ENCODE results near the gene KIF16B.

GRCh38 chr20:16554766-16555543, 18.3 kb downstream of the KIF16B start:
- TF ChIP-seq SRF (IDR thresholded peaks at IDR 0.05; ENCODE audit: low read depth) (no peak), RAD21 (IDR thresholded peaks at IDR 0.05; ENCODE audit: low read depth) (no peak), CTCF (IDR thresholded peaks at IDR 0.05 in 2 of 3, conservative IDR thresholded peaks at IDR 0.05 in 1 of 3; ENCODE audit: borderline replicate concordance in 1 of 3, insufficient read depth in 1 of 3, low read depth in 2 of 3, low read length in 2 of 3) (no peak), REST (IDR thresholded peaks at IDR 0.05; ENCODE audit: low read depth) (no peak), EZH2phosphoT487 (IDR thresholded peaks at IDR 0.05; ENCODE audit: borderline replicate concordance) (no peak), POLR2A (IDR thresholded peaks at IDR 0.05; ENCODE audit: borderline replicate concordance, extremely low read depth, insufficient read depth, insufficient read length) (no peak), ELF1 (IDR thresholded peaks at IDR 0.05; ENCODE audit: borderline replicate concordance, low read depth) (no peak), SIN3A (IDR thresholded peaks at IDR 0.05; ENCODE audit: low read depth) (no peak), ZBTB33 (IDR thresholded peaks at IDR 0.05; ENCODE audit: extremely low read depth, insufficient replicate concordance, low read length) (no peak), EZH2 (IDR thresholded peaks at IDR 0.05) (no peak), ZFX (IDR thresholded peaks at IDR 0.05) (no peak), JUND (IDR thresholded peaks at IDR 0.05) (no peak), CEBPB (IDR thresholded peaks at IDR 0.05; ENCODE audit: low read depth) (no peak), SP1 (IDR thresholded peaks at IDR 0.05; ENCODE audit: low read depth) (no peak)
